Progenitor cell of endocrine pancreas (in vitro differentiated cells): ENCODE results near the gene NABP2. TPM values are rescaled to one million over a fixed set of nuclear protein-coding genes. Genes with fewer than 3 reads are reported as not detected.
"Not testable (repeated sequence)": the region's sequence is repeated elsewhere in the genome, so short reads cannot be mapped to it uniquely, and the experiment has no call there.

ENCODE experiments used
- DNase-seq: peaks from one replicate; pipeline ENCODE4 v3.0.0; 2021; ENCODE audit warnings: low spot score; ENCODE audit not compliant: unreplicated experiment
- H3K27ac Mint-ChIP-seq: 2 replicates; pipeline ENCODE4 v1.8.0; 2021; ENCODE audit warnings: mild to moderate bottlenecking, moderate library complexity, mixed read lengths
- H3K27me3 Mint-ChIP-seq: 2 replicates; pipeline ENCODE4 v1.8.0; 2021; ENCODE audit warnings: mixed read lengths
- H3K36me3 Mint-ChIP-seq: 2 replicates; pipeline ENCODE4 v1.8.0; 2022; ENCODE audit warnings: mixed read lengths; ENCODE audit not compliant: insufficient read depth
- H3K4me1 Mint-ChIP-seq: 2 replicates; pipeline ENCODE4 v1.8.0; 2021; ENCODE audit warnings: low read depth, mixed read lengths
- H3K4me3 Mint-ChIP-seq: 2 replicates; pipeline ENCODE4 v1.8.0; 2021; ENCODE audit warnings: low read depth, mild to moderate bottlenecking, moderate library complexity, mixed read lengths
- H3K9me3 Mint-ChIP-seq: 2 replicates; pipeline ENCODE4 v1.8.0; 2021; ENCODE audit warnings: low read depth, mixed read lengths
- CTCF ChIP-seq: fragments of 200-600 bp; sonication (generic); IDR thresholded peaks from one replicate; pipeline ENCODE4 v1.5.0; 2021; ENCODE audit warnings: antibody characterized with exemption, mild to moderate bottlenecking; ENCODE audit not compliant: unreplicated experiment
- total RNA-seq: library from RNA; stranded (reverse); gene quantifications from 2 replicates; pipeline ENCODE4 v1.2.1, GENCODE V29; 2021

The NABP2 gene
- total RNA-seq, 1 donor from 2014 or later: 37.9 TPM

GRCh38 chr12:56260380-56260779 lies 36.2 kb downstream of the NABP2 start:
- no peak overlapping the region for H3K27ac Mint-ChIP-seq
- H3K27me3 Mint-ChIP-seq: peaks cover 5% of the 10 kb centered on the region
- no peaks in the 10 kb centered on the region for H3K9me3 Mint-ChIP-seq
- no peak for DNase-seq
- peaks cover 4% of the 10 kb centered on the region for H3K36me3 Mint-ChIP-seq
- H3K4me1 Mint-ChIP-seq: peaks cover 14% of the 10 kb centered on the region
- no peak for TF ChIP-seq CTCF
- peak overlapping the region; percentile 6 for H3K4me3 Mint-ChIP-seq

GRCh38 chr12:56260921-56261320 lies 36.8 kb downstream of the NABP2 start:
- Mint-ChIP-seq H3K9me3 (no peaks in the 10 kb centered on the region), H3K36me3 (peaks cover 4% of the 10 kb centered on the region), H3K27me3 (peaks cover 5% of the 10 kb centered on the region), H3K27ac (peak overlapping the region; percentile 79), H3K4me3 (no peak overlapping the region), H3K4me1 (peaks cover 14% of the 10 kb centered on the region)
- no peak for DNase-seq
- TF ChIP-seq CTCF: no peak

GRCh38 chr12:56261503-56262232 lies 37.5 kb downstream of the NABP2 start:
- no peak for DNase-seq
- H3K4me1 Mint-ChIP-seq: peaks cover 15% of the 10 kb centered on the region
- H3K27me3 Mint-ChIP-seq: peaks cover 5% of the 10 kb centered on the region
- H3K4me3 Mint-ChIP-seq: no peak overlapping the region
- no peaks in the 10 kb centered on the region for H3K36me3 Mint-ChIP-seq
- no peak for TF ChIP-seq CTCF
- H3K9me3 Mint-ChIP-seq: no peaks in the 10 kb centered on the region
- H3K27ac Mint-ChIP-seq: no peak overlapping the region

GRCh38 chr12:56262955-56263354 lies 38.8 kb downstream of the NABP2 start:
- H3K4me3 Mint-ChIP-seq, H3K27me3 Mint-ChIP-seq, DNase-seq, H3K27ac Mint-ChIP-seq, H3K9me3 Mint-ChIP-seq, H3K36me3 Mint-ChIP-seq: not testable (repeated sequence)
- H3K4me1 Mint-ChIP-seq: peaks cover 15% of the 10 kb centered on the region

GRCh38 chr12:56266068-56266692 lies 42.0 kb downstream of the NABP2 start:
- not testable (repeated sequence) for H3K9me3 Mint-ChIP-seq, DNase-seq, H3K36me3 Mint-ChIP-seq, H3K27me3 Mint-ChIP-seq
- Mint-ChIP-seq H3K4me3 (peak overlapping the region; percentile 90), H3K27ac (peak overlapping the region; percentile 96), H3K4me1 (peaks cover 10% of the 10 kb centered on the region)

GRCh38 chr12:56266693-56267442 lies 42.7 kb downstream of the NABP2 start, which contains the start of gene COQ10A:
TSS of gene COQ10A (plus strand) at chr12:56266942. CDS start at chr12:56267119, 177 bp downstream.
- Mint-ChIP-seq H3K36me3 (peaks cover 6% of the 10 kb centered on the region), H3K27me3 (no peaks in the 10 kb centered on the region), H3K4me1 (peaks cover 10% of the 10 kb centered on the region), H3K4me3 (peak within 1 kb of the TSS; percentile 90), H3K27ac (peak within 1 kb of the TSS; percentile 96), H3K9me3 (no peaks in the 10 kb centered on the region)
- DNase-seq: peak; percentile 83
- peak; percentile 68 for TF ChIP-seq CTCF
